HG03575 (cell line): Measurements from ENCODE around the gene AGRN.
"Not testable (repeated sequence)": the region's sequence is repeated elsewhere in the genome, so short reads cannot be mapped to it uniquely, and the experiment has no call there.

Source experiments
- ATAC-seq: cut with Tn5 transposase; IDR thresholded peaks from one replicate; pipeline ENCODE4 v1.9.1; 2021; ENCODE audit not compliant: unreplicated experiment, insufficient number of reproducible peaks, low FRiP score; ENCODE audit errors: extremely low read depth

AGRN gene

GRCh38 chr1:1058088-1058905 is 38.4 kb downstream of the AGRN start:
- no peak for ATAC-seq

DNA sequence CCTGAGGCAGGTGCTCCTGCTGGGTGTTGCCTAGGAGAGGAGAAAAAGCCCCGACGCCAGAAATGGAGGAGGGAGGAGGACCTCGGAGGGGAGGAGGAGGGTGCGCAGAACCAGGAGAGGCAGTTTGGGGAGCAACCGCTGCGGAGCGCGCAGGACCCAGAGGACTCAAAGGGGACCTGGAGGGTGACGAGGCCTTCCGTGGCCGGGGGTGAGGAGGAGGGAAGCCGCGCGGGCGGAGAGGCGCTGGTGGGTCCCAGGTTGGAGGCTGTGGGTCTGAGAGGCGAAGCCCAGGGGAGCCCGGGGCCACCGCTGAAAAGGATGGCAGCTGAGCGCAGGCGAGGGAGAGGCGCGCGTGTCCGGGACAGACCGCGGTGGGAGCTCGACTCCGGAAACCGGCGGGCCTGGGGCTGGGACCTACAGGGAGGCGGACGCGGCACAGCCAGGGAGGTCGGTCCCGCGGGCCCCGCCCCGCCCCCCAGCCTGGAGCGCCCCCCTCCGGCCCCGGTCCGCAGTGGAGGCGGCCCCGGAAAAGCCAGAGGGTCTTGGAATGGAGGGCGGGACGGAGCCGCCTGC is 39.1 kb downstream of the AGRN start:
- ATAC-seq = no peak

- ATAC-seq = no peak
Measured at GRCh38 chr1:1059494-1060280, 39.8 kb downstream of the AGRN start.

- ATAC-seq = no peak
Measured at GRCh38 chr1:1060281-1061000, 40.5 kb downstream of the AGRN start.

DNA sequence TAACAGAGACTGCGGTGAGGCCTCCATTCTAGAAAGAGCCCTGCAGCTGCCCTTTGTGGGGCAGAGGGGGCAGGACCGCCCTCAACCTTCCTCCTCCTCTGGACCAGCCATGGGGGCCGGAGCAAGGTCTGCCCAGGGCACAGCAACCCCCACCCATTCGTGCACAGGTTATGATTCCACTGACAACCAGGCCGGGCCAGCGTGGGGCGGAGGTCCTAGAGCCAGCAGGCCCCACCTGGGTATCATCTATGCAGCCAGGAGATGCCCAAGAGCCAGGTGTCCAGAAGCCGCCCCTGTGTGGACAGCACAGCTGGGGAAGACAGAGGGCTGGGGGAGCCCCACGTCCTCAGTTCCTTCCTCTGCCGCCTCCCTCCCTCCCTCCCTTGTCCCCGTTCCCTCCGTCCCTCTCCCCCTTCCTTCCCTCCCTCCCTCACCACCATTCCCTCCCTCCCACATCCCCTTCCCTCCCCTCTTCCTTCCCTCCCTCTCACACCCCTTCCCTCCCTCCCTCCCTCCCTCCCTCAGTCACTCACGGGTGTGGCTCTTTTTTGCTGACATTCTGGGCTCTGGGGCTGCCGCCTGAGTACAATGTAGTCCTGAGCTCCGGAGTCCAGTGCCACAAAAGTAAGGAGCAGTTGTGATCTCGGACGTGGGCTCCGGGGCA is 41.9 kb downstream of the AGRN start:
- ATAC-seq = no peak

DNA sequence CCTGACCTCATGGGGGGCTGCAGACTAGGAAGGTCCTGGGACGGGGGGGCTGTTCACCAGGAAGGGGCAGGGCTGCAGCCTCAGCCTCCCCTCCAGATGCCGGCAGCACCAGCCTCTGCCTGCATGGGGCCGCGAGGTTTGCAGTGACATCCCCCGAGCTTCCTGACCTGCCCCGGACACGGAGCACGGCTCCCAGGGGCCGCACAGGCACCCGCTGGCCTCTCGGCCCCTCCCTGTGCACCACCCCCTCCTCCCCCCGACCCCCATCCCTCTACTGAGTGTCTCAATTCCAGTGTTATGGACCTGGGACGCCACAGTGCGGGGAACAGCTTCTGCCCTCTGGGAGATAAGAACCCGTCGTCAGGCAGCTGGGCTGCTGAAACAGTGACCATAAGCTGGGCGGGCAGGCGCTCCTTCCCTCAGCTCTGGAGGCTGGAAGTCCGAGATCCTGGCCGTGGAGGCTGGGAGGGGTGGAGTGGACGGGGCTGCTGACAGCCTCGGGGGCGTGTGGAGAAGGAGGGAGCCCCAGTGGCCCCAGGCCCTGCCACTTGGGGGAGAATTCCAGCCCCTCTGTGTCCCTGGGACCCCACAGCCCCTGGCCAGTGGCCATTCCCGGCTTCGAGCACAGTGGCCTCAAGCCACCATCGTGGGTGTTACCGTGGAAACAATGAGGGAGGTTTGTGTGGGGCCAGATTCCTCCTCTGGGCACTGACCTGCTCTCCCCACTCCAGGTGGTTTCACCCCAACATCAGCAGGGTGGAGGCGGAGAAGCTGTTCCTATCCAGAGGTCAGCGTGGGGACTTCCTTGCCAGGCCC is 42.6 kb downstream of the AGRN start:
- no peak for ATAC-seq

- ATAC-seq = no peak
Measured at GRCh38 chr1:1063261-1063944, 43.5 kb downstream of the AGRN start.

DNA sequence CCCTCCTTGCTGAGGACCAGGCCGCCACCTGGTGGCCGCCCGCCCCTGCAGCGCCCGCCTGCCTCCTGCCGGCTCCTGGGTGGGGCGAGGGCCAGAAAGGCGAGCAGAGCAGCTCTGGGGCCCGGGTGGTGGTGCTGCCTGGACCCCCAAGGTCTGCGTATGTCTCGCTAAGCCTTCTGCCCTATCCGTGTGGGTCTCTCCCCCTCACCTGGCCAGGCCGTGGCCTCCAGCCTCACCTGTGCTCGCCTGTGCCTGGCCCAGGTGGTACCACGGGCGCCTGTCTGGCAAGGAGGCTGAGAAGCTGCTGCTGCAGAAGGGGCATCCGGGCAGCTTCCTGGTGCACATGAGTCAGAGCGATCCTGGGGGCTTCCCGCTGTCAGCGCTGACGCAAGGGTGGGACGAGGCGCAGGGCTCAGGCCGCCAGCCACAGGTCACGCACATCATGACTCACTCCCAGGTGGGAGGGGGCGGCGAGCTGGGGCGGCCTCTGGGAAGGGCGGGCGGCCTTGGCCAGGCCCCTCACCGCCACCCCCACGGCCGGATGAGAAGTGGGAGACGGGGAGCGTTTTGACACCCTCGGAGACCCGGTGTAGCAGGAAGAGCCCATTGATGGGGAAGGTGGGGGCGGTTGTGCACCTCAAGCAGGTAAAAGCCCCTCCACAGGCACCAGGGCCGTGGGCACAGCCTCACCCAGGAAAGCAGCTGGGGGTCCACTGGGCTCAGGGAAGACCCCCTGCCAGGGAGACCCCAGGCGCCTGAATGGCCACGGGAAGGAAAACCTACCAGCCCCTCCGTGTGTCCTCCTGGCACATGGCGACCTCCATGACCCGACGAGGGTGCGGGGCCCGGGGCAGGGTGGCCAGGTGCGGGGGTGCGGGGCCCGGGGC is 44.3 kb downstream of the AGRN start:
- ATAC-seq = no peak

- no peak for ATAC-seq
Measured at GRCh38 chr1:1065265-1065939, 45.5 kb downstream of the AGRN start.

DNA sequence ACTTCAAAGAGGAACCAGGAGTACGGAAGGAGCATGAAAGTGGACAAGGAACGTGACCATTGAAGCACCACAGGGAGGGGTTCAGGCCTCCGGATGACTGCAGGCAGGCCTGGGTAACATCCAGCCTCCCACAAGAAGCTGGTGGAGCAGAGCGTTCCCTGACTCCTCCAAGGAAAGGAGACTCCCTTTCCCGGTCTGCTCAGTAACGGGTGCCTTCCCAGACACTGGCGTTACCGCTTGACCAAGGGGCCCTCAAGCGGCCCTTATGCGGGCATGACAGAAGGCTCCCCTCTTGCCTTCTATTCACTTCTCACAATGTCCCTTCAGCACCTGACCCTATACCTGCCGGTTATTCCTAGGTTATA is 46.0 kb downstream of the AGRN start:
- ATAC-seq = not testable (repeated sequence)

DNA sequence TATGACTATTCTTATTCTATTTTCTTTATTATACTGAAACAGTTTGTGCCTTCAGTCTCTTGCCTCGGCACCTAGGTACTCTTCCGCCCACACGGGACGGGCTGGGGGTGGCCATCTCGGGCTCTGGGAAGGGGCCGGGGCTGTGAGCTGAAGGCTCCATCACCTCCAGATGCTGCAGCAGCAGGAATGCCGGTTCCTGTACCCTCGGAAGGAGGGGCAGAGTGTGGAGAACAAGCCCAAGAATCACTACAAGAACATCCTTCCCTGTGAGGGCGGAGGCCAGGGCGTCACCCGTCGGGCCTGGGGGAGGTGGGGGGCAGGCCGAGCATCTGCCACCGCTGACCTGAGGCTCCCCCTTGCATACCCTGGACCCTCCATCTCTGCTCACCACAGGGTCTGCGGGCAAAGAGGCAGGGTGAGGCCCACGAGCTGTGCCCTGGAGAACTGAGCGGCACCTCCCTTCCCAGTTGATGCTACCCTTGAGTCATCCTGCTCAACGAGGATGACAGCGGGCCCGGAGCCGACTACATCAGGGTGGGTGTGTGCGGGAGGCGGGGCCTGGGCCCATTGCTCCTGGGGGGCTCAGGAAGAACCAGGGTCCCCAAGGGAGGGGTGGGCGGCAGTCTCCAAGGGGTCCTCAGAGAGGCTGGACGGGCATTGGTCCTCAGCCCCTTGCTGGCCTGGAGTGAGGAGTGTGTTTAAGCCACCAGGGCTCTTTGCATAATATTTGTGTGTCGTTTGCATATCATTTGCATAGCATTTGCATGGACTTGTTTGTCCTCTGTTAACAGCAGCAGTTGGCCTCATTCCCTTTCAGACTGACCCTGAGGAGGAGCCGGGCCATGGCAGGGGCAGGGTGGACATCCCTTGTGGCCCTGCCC is 46.7 kb downstream of the AGRN start:
- ATAC-seq = no peak

- ATAC-seq = no peak
Measured at GRCh38 chr1:1067284-1067859, 47.5 kb downstream of the AGRN start.

GRCh38 chr1:1067860-1068516 is 48.1 kb downstream of the AGRN start:
- no peak for ATAC-seq

- no peak for ATAC-seq
Measured at GRCh38 chr1:1068517-1069055, 48.7 kb downstream of the AGRN start.
